HepG2 (cell line): Measurements from ENCODE around the gene GIPC2. TPM values are rescaled to one million over a fixed set of nuclear protein-coding genes. Genes with fewer than 3 reads are reported as not detected.

Source experiments
- BCLAF1 ChIP-seq: fragments of 450-650 bp; IDR thresholded peaks from 2 replicates; pipeline ENCODE4 v1.6.1; 2017; ENCODE audit warnings: mild to moderate bottlenecking
- CERS6 ChIP-seq: sonication (generic); formaldehyde crosslinking; IDR thresholded peaks from 2 replicates; pipeline ENCODE4 v1.5.0; 2020; ENCODE audit warnings: missing genetic modification reagents
- FOXP4 ChIP-seq: sonication (generic); formaldehyde crosslinking; IDR thresholded peaks from 2 replicates; pipeline ENCODE4 v1.4.0; 2020; ENCODE audit warnings: missing genetic modification reagents
- KMT2A ChIP-seq: sonication (generic); formaldehyde crosslinking; IDR thresholded peaks from 2 replicates; pipeline ENCODE4 v1.4.0; 2020; ENCODE audit warnings: missing genetic modification reagents
- LBX2 ChIP-seq: sonication (generic); formaldehyde crosslinking; IDR thresholded peaks from 2 replicates; pipeline ENCODE4 v1.5.0; 2020; ENCODE audit warnings: missing genetic modification reagents, mild to moderate bottlenecking, borderline replicate concordance
- LRRFIP1 ChIP-seq: sonication (generic); formaldehyde crosslinking; conservative IDR thresholded peaks from 2 replicates; pipeline ENCODE4 v1.4.0; 2020; ENCODE audit warnings: missing genetic modification reagents
- SIN3A ChIP-seq: IDR thresholded peaks from 2 replicates; pipeline ENCODE4 v1.6.1; 2011; ENCODE audit warnings: low read depth, mild to moderate bottlenecking, control low read depth, low read length, borderline replicate concordance
- STAG1 ChIP-seq: sonication (generic); formaldehyde crosslinking; IDR thresholded peaks from 2 replicates; pipeline ENCODE4 v1.4.0; 2020; ENCODE audit warnings: missing genetic modification reagents
- TEAD2 ChIP-seq: sonication (generic); formaldehyde crosslinking; IDR thresholded peaks from 2 replicates; pipeline ENCODE4 v1.9.0; 2021; ENCODE audit warnings: missing genetic modification reagents
- TP53 ChIP-seq: sonication (generic); formaldehyde crosslinking; conservative IDR thresholded peaks from 2 replicates; pipeline ENCODE4 v1.4.0; 2020; ENCODE audit warnings: missing genetic modification reagents
- ZIK1 ChIP-seq: sonication (generic); formaldehyde crosslinking; IDR thresholded peaks from 2 replicates; pipeline ENCODE4 v1.5.0; 2020; ENCODE audit warnings: mild to moderate bottlenecking, low read depth, missing genetic modification reagents, borderline replicate concordance
- ZMYM4 ChIP-seq: sonication (generic); formaldehyde crosslinking; IDR thresholded peaks from 2 replicates; pipeline ENCODE4 v1.8.1; 2023; ENCODE audit warnings: mild to moderate bottlenecking, missing genetic modification reagents
- ZNF329 ChIP-seq: sonication (generic); formaldehyde crosslinking; IDR thresholded peaks from 2 replicates; pipeline ENCODE4 v1.9.0; 2021; ENCODE audit warnings: low read depth, mild to moderate bottlenecking, missing genetic modification reagents
- ZNF350 ChIP-seq: sonication (generic); formaldehyde crosslinking; IDR thresholded peaks from 2 replicates; pipeline ENCODE4 v1.4.0; 2020; ENCODE audit warnings: mild to moderate bottlenecking, low read depth, missing genetic modification reagents, borderline replicate concordance
- ZNF414 ChIP-seq: sonication (generic); formaldehyde crosslinking; IDR thresholded peaks from 2 replicates; pipeline ENCODE4 v1.5.0; 2020; ENCODE audit warnings: missing genetic modification reagents
- ZNF577 ChIP-seq: sonication (generic); formaldehyde crosslinking; IDR thresholded peaks from 2 replicates; pipeline ENCODE4 v1.4.0; 2020; ENCODE audit warnings: mild to moderate bottlenecking, low read depth, missing genetic modification reagents, borderline replicate concordance
- ZNF678 ChIP-seq: sonication (generic); formaldehyde crosslinking; IDR thresholded peaks from 2 replicates; pipeline ENCODE4 v1.4.0; 2020; ENCODE audit warnings: mild to moderate bottlenecking, missing genetic modification reagents
- ZNF777 ChIP-seq: sonication (generic); formaldehyde crosslinking; IDR thresholded peaks from 2 replicates; pipeline ENCODE4 v1.4.0; 2020; ENCODE audit warnings: missing genetic modification reagents
- ZNF83 ChIP-seq: sonication (generic); formaldehyde crosslinking; IDR thresholded peaks from 2 replicates; pipeline ENCODE4 v1.4.0; 2020; ENCODE audit warnings: missing genetic modification reagents, mild to moderate bottlenecking, borderline replicate concordance
- polyA plus RNA-seq, 8 experiments: library from polyadenylated mRNA; depleted of rRNA in 3 of 8; stranded (reverse) in 7 of 8; unstranded in 1 of 8; fragments of >200 nt; fragmentation: Illumina TruSeq in 4 of 8; extraction: Trizol in 4 of 8; gene quantifications; 2 replicates each; pipeline versions ENCODE4 v1.2.1 to v1.2.3, GENCODE V29; 2011 to 2016; ENCODE audit warnings: low read depth in 4 of 8, missing spikeins in 1 of 8, mixed read lengths in 1 of 8; ENCODE audit not compliant: insufficient read depth in 1 of 8
- total RNA-seq, 5 experiments: library from RNA; depleted of rRNA; stranded (reverse); fragments of >200 nt; fragmentation: Illumina TruSeq; extraction: Trizol; gene quantifications; 2 replicates each; pipeline ENCODE4 v1.2.3, GENCODE V29; 2016; ENCODE audit warnings: low read depth in 1 of 5

The GIPC2 gene
- total and polyA plus RNA-seq, 2 of the 13 experiments (the other 11 are each of a cell fraction or from before 2014, with no cell fraction given): 6.1 to 21.6 TPM

GRCh38 chr1:78045926-78046778 lies at the start of gene GIPC2 (continued):
- TF ChIP-seq ZNF329 (CRISPR knock-in tag) (no peak), ZNF414 (0 out of 2 replicates have a peak, but pooled peaks have one; percentile 45), STAG1 (no peak), LBX2 (CRISPR knock-in tag) (no peak), ZNF678 (CRISPR knock-in tag) (no peak), ZNF350 (no peak), ZNF777 (CRISPR knock-in tag) (peak; percentile 94), FOXP4 (CRISPR knock-in tag) (peak; percentile 55), ZNF83 (CRISPR knock-in tag) (no peak), CERS6 (no peak), ZIK1 (CRISPR knock-in tag) (no peak), ZNF577 (CRISPR knock-in tag) (no peak), TP53 (CRISPR knock-in tag) (no peak), SIN3A (0 out of 2 replicates have a peak, but pooled peaks have one; percentile 48), TEAD2 (CRISPR knock-in tag) (no peak), LRRFIP1 (no peak), BCLAF1 (no peak), KMT2A (peak; percentile 92), ZMYM4 (CRISPR knock-in tag) (peak; percentile 87)
